ENCODE data around the gene JPH2. TPM values are rescaled to one million over a fixed set of nuclear protein-coding genes. Genes with fewer than 3 reads are reported as not detected.

JPH2 gene
- total RNA-seq, 1 experiment from 2014 or later = 15.8 TPM

DNA sequence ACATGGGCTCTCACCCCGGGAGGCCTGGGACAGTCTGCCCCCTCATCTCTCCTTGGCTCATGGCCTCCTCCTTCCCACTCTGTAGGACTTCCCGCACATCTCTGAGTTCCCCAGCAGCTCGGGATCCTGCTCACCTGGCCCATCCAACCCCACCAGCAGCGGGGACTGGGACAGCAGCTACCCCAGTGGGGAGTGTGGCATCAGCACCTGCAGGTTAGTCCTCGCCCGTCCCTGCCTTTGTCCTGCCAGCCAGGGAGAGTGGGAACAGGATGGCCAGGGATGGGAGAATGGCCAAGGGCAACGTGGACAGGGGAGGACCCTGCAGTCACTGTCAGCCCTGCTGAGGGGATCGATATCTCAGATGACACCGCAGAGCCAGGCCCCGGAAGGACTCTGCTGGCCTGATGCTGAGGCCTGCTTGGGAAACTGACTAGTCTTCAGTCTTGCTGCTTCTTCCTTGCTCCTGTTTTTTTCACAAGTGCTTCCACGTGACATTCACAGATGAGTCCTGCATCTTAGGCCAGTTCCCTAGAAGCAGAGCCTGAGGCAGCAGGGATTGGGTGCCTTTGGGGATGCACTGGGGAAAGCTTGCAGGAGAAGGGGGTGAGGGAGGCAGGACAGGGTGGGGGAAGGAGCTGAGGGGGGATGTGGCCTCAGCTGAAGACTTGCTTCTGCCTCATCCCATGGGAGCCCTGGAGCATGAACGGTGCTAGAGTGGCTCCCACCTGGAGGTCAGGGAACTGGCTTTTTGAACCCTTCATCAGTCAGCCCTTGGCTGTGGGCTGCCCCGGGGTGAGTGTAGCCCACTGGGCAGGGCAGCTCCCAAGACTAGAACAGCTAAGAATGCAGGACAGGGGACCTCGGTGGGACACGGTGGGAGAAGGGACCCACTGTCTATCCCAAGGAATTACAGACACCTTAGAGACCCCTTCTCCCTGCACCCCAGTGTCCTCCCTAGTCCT is 120.1 kb downstream of the JPH2 start:
- Histone ChIP-seq H3K79me2 (ENCODE audit: low read length) (no peaks in the 10 kb centered on the region), H3K4me2 (ENCODE audit: low read length) (no peak overlapping the region), H3F3A (ENCODE audit: low read length, unreplicated experiment) (no peaks in the 10 kb centered on the region), H3K9me3 (ENCODE audit: low read length) (no peaks in the 10 kb centered on the region), H3K4me1 (ENCODE audit: insufficient read depth, low read length) (no peaks in the 10 kb centered on the region), H4K20me1 (ENCODE audit: low read length) (no peaks in the 10 kb centered on the region), H3K27ac (ENCODE audit: low read length) (no peak overlapping the region), H3K4me3 (ENCODE audit: low read length) (no peak overlapping the region), H2AFZ (ENCODE audit: low read length) (no peak overlapping the region), H3K9ac (ENCODE audit: low read length) (no peak overlapping the region), H3K27me3 (ENCODE audit: low read length) (no peaks in the 10 kb centered on the region), H3K36me3 (ENCODE audit: low read depth, low read length) (no peaks in the 10 kb centered on the region), H3K9me2 (replicated peaks; ENCODE audit: low read length) (no peaks in the 10 kb centered on the region)
- CTCF ChIA-PET = no interaction called here
- intact Hi-C loops (cut with micrococcal nuclease) = no loop called here
- no TSS peak for BruUV-seq (replicated peaks)
- no peak for DNase-seq
- no peak for ATAC-seq
- POLR2A ChIA-PET (ENCODE audit: unreplicated experiment) = no interaction called here
- TF ChIP-seq EZH2phosphoT487 (IDR thresholded peaks at IDR 0.05; ENCODE audit: borderline replicate concordance, low read length) (no peak), EZH2 (IDR thresholded peaks at IDR 0.05; ENCODE audit: low read length, unreplicated experiment) (no peak)
- TF ChIP-seq, protein P1, sequence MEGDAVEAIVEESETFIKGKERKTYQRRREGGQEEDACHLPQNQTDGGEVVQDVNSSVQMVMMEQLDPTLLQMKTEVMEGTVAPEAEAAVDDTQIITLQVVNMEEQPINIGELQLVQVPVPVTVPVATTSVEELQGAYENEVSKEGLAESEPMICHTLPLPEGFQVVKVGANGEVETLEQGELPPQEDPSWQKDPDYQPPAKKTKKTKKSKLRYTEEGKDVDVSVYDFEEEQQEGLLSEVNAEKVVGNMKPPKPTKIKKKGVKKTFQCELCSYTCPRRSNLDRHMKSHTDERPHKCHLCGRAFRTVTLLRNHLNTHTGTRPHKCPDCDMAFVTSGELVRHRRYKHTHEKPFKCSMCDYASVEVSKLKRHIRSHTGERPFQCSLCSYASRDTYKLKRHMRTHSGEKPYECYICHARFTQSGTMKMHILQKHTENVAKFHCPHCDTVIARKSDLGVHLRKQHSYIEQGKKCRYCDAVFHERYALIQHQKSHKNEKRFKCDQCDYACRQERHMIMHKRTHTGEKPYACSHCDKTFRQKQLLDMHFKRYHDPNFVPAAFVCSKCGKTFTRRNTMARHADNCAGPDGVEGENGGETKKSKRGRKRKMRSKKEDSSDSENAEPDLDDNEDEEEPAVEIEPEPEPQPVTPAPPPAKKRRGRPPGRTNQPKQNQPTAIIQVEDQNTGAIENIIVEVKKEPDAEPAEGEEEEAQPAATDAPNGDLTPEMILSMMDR (conservative IDR thresholded peaks at IDR 0.05; ENCODE audit: low read depth, low read length) = no peak

DNA sequence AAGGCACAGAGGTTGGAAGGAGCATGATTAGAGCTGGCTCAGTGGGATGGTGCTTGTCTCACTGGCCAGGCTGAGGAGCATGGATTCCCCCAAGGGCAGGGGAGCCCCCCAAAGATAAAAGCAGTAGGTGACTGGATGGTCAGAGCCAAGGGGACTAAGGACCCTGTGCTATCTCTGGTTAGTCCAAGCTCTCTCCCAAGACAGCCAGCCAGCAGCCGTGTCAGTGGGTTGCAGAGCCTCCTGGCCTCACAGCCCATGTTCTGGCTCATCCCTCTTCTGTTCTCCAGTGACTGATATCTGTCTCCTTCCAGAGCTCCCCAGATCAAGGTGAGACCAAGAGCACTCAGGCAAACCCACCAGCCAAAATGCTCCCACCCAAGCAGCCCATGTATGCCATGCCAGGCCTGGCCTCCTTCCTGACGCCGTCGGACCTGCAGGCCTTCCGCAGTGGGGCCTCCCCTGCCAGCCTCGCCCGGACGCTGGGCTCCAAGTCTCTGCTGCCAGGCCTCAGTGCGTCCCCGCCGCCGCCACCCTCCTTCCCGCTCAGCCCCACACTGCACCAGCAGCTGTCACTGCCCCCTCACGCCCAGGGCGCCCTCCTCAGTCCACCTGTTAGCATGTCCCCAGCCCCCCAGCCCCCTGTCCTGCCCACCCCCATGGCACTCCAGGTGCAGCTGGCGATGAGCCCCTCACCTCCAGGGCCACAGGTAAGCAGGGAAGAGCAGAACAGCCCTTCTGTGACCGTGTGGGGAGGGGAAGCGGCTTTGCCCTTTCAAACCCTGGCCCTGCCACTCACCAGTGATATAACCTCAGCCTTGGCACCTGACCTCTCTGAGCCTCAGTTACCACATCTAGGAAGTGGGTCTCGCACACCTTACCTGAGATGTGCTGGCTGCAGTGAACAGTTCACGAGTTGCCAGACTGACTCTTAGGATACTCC is 121.3 kb downstream of the JPH2 start:
- DNase-seq (no peak), ATAC-seq (no peak)
- H3K79me2 ChIP-seq (ENCODE audit: low read length) = no peaks in the 10 kb centered on the region
- no peak overlapping the region for H3K4me3 ChIP-seq (ENCODE audit: low read length)
- H3K36me3 ChIP-seq (ENCODE audit: low read depth, low read length) = no peaks in the 10 kb centered on the region
- no peaks in the 10 kb centered on the region for H3K9me2 ChIP-seq (replicated peaks; ENCODE audit: low read length)
- POLR2A ChIA-PET (ENCODE audit: unreplicated experiment) = no interaction called here
- H3K4me1 ChIP-seq (ENCODE audit: insufficient read depth, low read length) = no peaks in the 10 kb centered on the region
- intact Hi-C loops (cut with micrococcal nuclease) = no loop called here
- TF ChIP-seq EZH2phosphoT487 (IDR thresholded peaks at IDR 0.05; ENCODE audit: borderline replicate concordance, low read length) = no peak
- TF ChIP-seq, protein P1 (conservative IDR thresholded peaks at IDR 0.05; ENCODE audit: low read depth, low read length) = no peak
- no peak for TF ChIP-seq EZH2 (IDR thresholded peaks at IDR 0.05; ENCODE audit: low read length, unreplicated experiment)
- no TSS peak for BruUV-seq (replicated peaks)
- H3K27ac ChIP-seq (ENCODE audit: low read length) = no peak overlapping the region
- no peaks in the 10 kb centered on the region for H3K9me3 ChIP-seq (ENCODE audit: low read length)
- no peaks in the 10 kb centered on the region for H3K27me3 ChIP-seq (ENCODE audit: low read length)
- H3K4me2 ChIP-seq (ENCODE audit: low read length) = no peak overlapping the region
- no peaks in the 10 kb centered on the region for H3F3A ChIP-seq (ENCODE audit: low read length, unreplicated experiment)
- no peak overlapping the region for H3K9ac ChIP-seq (ENCODE audit: low read length)
- no peaks in the 10 kb centered on the region for H4K20me1 ChIP-seq (ENCODE audit: low read length)
- CTCF ChIA-PET = no interaction called here
- no peak overlapping the region for H2AFZ ChIP-seq (ENCODE audit: low read length)

Data from PC-3 (cell line).